ENCODE results near the gene JAG2.

The JAG2 gene

DNA sequence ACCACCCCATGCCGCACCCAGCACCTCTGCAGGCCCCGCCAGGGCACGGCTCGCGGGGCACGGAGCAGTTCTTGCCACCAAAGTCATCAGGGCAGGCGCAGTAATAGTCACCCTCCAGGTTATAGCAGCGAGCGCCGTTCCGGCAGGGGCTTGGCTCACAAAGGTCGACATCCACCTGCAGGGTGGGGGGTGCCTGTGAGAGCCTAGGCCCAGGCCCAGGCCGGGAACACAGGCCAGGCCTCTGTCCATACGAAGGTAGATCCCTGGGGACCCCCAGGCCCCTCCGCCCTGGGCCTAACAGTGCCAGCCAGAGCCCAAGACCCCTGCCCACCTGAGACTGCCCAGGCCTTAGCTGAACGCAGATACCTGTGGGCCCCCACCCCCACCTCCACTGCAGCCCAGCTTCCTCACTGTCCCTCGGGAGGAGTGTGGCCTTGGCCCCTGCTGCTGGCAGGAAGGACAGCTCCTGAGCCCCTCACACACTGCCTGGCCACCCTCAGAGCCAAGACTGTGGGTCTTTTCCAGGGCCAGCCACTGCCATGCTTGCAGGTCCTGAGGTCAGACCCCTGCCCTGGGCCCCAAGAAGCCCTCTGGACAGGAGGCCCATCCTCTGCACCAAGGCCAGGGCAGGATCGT, 19.3 kb downstream of the JAG2 start:
- DNase-seq, result no peak

DNA sequence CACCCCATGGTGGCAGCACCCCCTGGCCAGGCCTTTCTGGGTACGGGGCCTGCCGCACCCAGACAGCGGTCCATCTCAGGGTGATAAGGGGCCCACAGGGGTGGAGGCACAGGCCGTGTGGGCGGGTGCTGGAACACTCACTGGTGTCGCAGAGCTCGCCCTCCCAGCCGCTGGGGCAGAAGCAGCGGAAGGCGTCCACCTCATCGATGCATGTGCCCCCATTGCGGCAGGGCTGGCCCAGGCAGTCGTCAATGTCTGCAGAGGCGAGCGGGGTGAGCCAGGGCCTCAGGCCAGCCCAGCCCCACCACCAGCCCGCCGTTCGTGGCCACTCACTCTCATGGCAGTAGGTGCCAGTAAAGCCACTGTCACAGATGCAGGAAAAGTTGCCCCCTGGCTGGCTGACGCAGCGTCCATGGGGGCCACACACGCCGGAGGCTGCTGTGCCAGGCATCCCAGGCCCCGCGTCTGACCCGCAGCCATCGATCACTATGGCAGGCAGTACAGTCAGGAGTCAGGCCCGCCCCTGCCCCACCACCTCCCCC, 19.9 kb downstream of the JAG2 start:
- DNase-seq, result no peak

DNA sequence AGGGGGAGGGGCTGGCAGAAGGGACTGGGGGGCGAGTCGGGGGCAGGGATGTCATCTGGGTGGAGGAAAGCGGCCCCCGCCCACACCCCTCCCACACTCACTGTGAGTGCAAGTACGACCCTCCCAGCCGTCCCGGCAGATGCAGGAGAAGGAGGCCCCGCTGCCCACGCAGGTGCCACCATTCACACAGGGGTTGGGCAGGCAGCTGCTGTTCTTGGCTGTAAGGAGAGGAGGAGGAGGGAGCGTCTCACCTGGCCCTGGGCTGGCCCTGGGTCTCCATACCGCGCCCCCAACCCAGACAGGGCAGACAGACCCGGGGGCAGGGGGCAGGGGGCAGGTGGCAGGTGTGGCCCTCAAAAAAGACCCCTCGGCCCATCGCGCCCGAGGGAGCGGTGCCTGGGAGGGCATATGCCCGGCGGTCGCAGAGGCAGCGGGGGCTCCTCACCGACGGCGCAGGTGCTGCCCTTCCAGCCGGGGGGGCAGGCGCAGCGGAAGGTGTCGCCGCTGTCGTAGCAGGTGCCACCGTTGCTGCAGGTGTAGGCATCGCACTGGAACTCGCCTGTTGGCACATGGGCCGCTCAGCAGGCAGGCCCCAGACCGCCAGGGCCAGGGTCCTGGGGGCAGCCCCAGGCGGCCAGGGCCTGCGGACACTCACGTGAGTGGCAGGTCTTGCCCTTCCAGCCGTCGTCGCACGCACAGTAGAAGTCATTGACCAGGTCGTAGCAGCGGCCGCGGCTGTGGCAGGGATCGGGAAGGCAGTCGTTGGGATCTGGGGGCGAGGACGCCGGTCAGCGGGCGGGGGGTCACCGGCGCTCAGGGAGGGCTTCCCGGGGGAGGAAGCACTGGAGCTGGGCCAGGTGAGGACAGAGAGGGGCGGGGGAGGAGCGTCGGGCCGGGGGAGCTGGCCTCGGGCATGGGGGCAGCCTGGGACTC, 20.6 kb downstream of the JAG2 start:
- no peak for DNase-seq

GRCh38 chr14:105146976-105147635, 21.5 kb downstream of the JAG2 start:
- DNase-seq, result no peak

GRCh38 chr14:105146181-105146975, 22.2 kb downstream of the JAG2 start:
- no peak for DNase-seq

- DNase-seq, result no peak
Measured at GRCh38 chr14:105145381-105146180, 23.0 kb downstream of the JAG2 start.

- no peak for DNase-seq
Measured at GRCh38 chr14:105144666-105145380, 23.8 kb downstream of the JAG2 start.

DNA sequence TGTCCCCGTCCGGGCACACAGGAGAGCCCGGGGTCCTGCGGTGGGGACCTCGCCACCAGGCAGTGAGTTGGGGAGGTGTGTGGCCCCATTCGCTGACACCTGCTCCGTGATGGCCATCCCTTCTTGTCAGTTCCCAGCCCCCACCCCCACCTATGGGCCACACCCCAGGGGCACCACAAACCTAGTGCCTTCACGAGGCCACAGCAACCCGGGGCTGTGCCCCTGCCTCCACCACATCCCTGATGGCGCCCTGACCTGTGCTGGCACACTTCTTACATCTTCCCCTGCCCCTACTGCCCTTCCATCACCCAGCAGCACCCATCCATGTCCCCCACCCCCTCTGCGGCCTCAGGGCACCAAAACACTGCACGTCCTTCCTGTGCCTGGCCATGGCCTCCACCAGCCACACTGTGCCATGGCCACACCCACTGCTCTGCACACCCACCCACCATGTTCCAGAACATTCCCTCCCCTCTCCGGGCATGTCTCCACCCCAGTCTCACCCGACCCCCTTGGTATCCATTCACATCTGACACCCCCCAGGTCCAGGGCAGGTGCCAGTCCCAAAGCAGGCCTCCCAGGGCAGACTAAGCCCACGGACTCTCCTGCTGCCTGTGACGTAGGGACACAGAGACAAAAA, 24.4 kb downstream of the JAG2 start:
- DNase-seq, result no peak

DNA sequence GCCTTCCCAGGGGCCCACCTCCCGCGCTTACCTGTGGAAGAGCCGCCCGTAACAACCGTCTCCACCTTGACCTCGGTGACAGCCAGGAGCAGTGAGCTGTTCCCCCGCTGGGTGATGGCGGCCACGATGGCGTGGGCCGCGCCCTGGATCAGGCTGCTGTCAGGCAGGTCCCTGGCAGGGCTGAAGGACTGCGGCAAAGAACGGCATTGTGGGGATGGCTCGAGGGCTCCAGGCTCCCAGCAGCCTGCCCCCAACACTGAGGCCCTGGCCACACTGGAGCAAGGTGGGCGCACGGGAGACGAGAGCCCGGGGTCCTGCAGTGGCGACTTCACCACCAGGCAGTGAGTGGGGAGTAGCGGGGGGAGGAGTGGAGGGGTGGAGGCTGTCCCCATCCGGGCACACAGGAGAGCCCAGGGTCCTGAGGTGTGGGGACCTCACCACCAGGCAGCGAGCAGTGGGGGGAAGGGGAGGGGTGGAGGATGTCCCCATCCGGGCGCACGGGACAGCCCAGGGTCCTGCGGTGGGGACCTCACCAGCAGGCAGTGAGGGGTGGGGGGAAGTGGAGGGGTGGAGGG, 25.0 kb downstream of the JAG2 start:
- no peak for DNase-seq

- no peak for DNase-seq
Measured at GRCh38 chr14:105142651-105143450, 25.7 kb downstream of the JAG2 start.

DNA sequence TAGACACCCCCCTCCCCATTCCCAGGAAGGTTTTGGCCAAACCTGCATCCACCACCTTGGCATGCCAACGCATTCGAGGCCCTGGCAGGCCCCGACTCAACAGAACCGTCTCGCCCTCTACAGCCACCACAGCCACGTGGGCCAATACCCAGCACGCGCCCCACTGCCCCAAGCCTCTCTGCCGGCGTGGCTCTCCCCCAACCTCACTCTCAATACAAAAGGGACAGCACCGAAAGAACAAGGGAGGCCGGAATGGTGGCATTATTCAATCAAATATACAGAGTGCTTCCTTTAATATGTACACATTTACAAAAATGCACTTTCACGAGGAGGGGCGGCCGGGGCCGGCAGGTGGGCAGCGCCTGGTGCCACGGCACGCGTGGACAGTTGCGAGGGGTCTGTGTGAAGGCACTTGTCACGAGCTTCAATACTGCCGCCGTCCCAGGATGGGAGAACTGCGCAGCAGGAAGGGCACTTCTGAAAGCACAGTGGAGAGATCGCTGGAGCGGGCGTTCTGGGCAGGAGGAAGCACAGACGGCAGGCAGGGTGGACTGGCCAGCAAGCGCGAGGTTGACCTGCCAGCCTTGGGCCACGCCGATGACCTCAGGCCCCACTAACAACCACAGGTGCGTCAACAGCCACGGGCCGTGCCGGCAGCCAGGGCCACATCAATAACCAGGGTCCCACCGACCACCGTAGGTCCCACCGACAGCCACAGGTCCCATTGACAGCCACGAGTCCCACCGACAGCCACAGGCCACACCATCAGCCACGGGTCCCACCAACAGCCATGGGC, 26.9 kb downstream of the JAG2 start:
- no peak for DNase-seq

- DNase-seq, result no peak
Measured at GRCh38 chr14:105141026-105141425, 27.6 kb downstream of the JAG2 start.

- DNase-seq, result no peak
Measured at GRCh38 chr14:105140581-105140980, 28.0 kb downstream of the JAG2 start.

- DNase-seq, result no peak
Measured at GRCh38 chr14:105139831-105140239, 28.7 kb downstream of the JAG2 start.

DNA sequence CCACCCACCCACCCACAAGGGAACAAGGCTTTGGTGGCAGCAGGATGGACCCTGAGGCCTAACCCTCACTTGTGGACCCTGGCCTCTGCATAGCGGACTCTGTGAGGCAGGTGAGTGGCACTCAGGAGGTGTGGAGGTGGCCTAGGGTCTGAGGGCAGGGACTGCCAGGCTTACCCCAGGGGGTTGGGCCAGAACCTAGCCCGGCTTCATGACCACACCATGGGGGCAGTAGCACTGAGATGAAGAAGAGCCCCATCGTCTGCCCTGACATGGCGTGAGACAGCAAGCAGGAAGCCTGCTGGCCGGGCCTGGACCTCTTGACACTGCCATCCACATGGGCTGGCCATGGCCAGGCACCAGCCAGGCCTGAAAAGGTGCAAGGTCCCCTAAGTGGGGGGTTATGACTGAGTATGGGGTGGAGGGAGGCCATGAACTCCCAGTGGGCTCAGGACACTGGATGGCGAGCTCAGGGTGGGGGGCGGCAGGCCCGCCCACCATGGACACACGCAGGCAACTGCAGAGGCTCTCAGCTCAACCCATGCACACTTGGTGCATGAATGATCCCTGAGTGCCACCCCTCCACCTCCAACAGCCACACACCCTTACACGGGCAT, 29.3 kb downstream of the JAG2 start:
- DNase-seq, result no peak

GRCh38 chr14:105138551-105139111, 29.9 kb downstream of the JAG2 start:
- DNase-seq, result no peak

DNA sequence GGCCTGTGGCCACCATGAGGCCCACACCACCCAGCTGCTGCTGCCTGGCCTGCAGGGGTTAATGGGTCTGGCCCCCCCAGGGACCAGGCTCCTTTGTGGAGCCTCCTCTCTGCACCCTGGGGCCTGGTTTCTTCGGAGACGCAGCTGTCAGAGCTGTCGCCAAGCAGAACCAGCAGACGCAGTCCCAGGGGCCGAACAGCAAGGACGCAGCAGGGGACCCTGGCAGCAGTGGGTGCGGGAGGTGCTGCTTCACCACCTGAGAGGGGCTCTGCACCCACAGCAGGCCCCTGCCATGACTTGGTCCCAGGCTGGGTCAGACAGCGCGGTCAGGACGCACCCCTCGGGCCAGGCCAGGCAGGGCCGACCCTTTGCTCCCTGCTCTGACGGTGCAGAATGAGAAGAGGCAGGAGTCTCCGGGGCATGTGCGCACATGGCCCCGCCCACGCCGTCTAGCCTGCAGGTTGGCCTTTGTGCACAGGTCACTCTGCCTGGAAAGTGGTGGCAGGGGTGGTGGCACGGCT, 30.5 kb downstream of the JAG2 start:
- DNase-seq, result no peak
